Urinary bladder (tissue), 4 donors: ENCODE measurements around the gene ZFP64. TPM values are rescaled to one million over a fixed set of nuclear protein-coding genes. Genes with fewer than 3 reads are reported as not detected.

Experiments used
- DNase-seq: peaks from one replicate; pipeline ENCODE4 v3.0.0-alpha.2; 2015; ENCODE audit errors: extremely low spot score
- H3K27ac ChIP-seq: one replicate; pipeline ENCODE4 v1.5.1; 2013; ENCODE audit warnings: low read depth, mild to moderate bottlenecking, moderate library complexity
- H3K36me3 ChIP-seq: one replicate; pipeline ENCODE4 v1.6.1; 2013; ENCODE audit warnings: mild to moderate bottlenecking, moderate library complexity; ENCODE audit not compliant: insufficient read depth
- H3K4me1 ChIP-seq: one replicate; pipeline ENCODE4 v1.6.1; 2013; ENCODE audit warnings: mild to moderate bottlenecking, moderate library complexity; ENCODE audit not compliant: insufficient read depth
- H3K4me3 ChIP-seq: one replicate; pipeline ENCODE4 v1.5.1; 2013; ENCODE audit warnings: low read depth, low read length
- WGBS: extraction: QIAGEN DNeasy Blood & Tissue Kit; methylation state at CpG from one replicate; pipeline ENCODE4 v1.1.7; 2013; 5-methylcytosine and 5-hydroxymethylcytosine counted together
- polyA plus RNA-seq: library from polyadenylated mRNA; stranded (reverse); fragments of 200-250 nt; gene quantifications from one replicate; pipeline ENCODE4 v1.2.3, GENCODE V29; 2013
- total RNA-seq: library from RNA; depleted of rRNA; stranded (reverse); fragments of >200 nt; gene quantifications from one replicate; pipeline ENCODE4 v1.2.3, GENCODE V29; 2014
- donor health status: healthy with polysubstance abuse.
- donor health status: healthy.

ZFP64 gene
- total and polyA plus RNA-seq, 2 donors, result 10.1 to 18.1 TPM

- WGBS, result under 1% methylated on average over 61 of the region's 61 CpGs
- Histone ChIP-seq H3K27ac (peak overlapping the region; percentile 86), H3K4me1 (no peaks in the 10 kb centered on the region), H3K36me3 (no peaks in the 10 kb centered on the region), H3K4me3 (peak overlapping the region; percentile 90)
- no peak for DNase-seq
Observed at GRCh38 chr20:52191916-52192718, 538 bp upstream of the ZFP64 start.

GRCh38 chr20:52190437-52191131 is 995 bp downstream of the ZFP64 start:
- H3K4me3 ChIP-seq, result peak overlapping the region; percentile 90
- H3K27ac ChIP-seq, result peak overlapping the region; percentile 86
- WGBS, result 13% methylated on average over 15 of the region's 15 CpGs
- no peaks in the 10 kb centered on the region for H3K4me1 ChIP-seq
- DNase-seq, result peak; percentile 11
- no peaks in the 10 kb centered on the region for H3K36me3 ChIP-seq

GRCh38 chr20:52181766-52182165 is 9.8 kb downstream of the ZFP64 start:
- DNase-seq, result no peak
- Histone ChIP-seq H3K4me1 (no peaks in the 10 kb centered on the region), H3K4me3 (no peak overlapping the region), H3K36me3 (no peaks in the 10 kb centered on the region), H3K27ac (no peak overlapping the region)
- WGBS, result 92% methylated on average over 9 of the region's 9 CpGs

- 95% methylated on average over 5 of the region's 5 CpGs for WGBS
- no peaks in the 10 kb centered on the region for H3K36me3 ChIP-seq
Observed at GRCh38 chr20:52180180-52180840, 11.3 kb downstream of the ZFP64 start.

GRCh38 chr20:52179331-52180179 is 12.0 kb downstream of the ZFP64 start:
- 61% methylated on average over 4 of the region's 4 CpGs for WGBS
- no peaks in the 10 kb centered on the region for H3K4me1 ChIP-seq
- no peak overlapping the region for H3K4me3 ChIP-seq
- no peak overlapping the region for H3K27ac ChIP-seq
- no peak for DNase-seq
- H3K36me3 ChIP-seq, result no peaks in the 10 kb centered on the region

More at GRCh38 chr20:52180180-52180840, 11.3 kb downstream of the ZFP64 start:
- Histone ChIP-seq H3K4me1 (no peaks in the 10 kb centered on the region), H3K27ac (no peak overlapping the region), H3K4me3 (no peak overlapping the region)
- no peak for DNase-seq

GRCh38 chr20:52178691-52179090 is 12.9 kb downstream of the ZFP64 start:
- Histone ChIP-seq H3K4me1 (no peaks in the 10 kb centered on the region), H3K4me3 (no peak overlapping the region), H3K27ac (no peak overlapping the region), H3K36me3 (no peaks in the 10 kb centered on the region)
- DNase-seq, result no peak
- WGBS, result 77% methylated on average over 3 of the region's 3 CpGs

GRCh38 chr20:52175840-52176239 is 15.7 kb downstream of the ZFP64 start:
- Histone ChIP-seq H3K4me3 (no peak overlapping the region), H3K4me1 (no peaks in the 10 kb centered on the region), H3K36me3 (no peaks in the 10 kb centered on the region), H3K27ac (no peak overlapping the region)
- WGBS, result 96% methylated on average over 18 of the region's 18 CpGs
- no peak for DNase-seq

- no peak overlapping the region for H3K27ac ChIP-seq
- no peaks in the 10 kb centered on the region for H3K36me3 ChIP-seq
- H3K4me1 ChIP-seq, result no peaks in the 10 kb centered on the region
- WGBS, result 92% methylated on average over 9 of the region's 9 CpGs
- DNase-seq, result no peak
- H3K4me3 ChIP-seq, result no peak overlapping the region
Observed at GRCh38 chr20:52172392-52173047, 19.1 kb downstream of the ZFP64 start.

- H3K4me3 ChIP-seq, result no peak overlapping the region
- H3K36me3 ChIP-seq, result no peaks in the 10 kb centered on the region
- DNase-seq, result no peak
- H3K27ac ChIP-seq, result no peak overlapping the region
- no peaks in the 10 kb centered on the region for H3K4me1 ChIP-seq
- 96% methylated on average over 8 of the region's 8 CpGs for WGBS
Observed at GRCh38 chr20:52171025-52171424, 20.6 kb downstream of the ZFP64 start.

GRCh38 chr20:52168116-52168515 is 23.5 kb downstream of the ZFP64 start:
- no peaks in the 10 kb centered on the region for H3K4me1 ChIP-seq
- H3K27ac ChIP-seq, result no peak overlapping the region
- H3K36me3 ChIP-seq, result peaks cover 2% of the 10 kb centered on the region
- DNase-seq, result no peak
- H3K4me3 ChIP-seq, result no peak overlapping the region
- 98% methylated on average over 1 of the region's 1 CpG for WGBS

- WGBS, result 99% methylated on average over 4 of the region's 4 CpGs
- Histone ChIP-seq H3K4me3 (no peak overlapping the region), H3K27ac (no peak overlapping the region), H3K36me3 (peaks cover 2% of the 10 kb centered on the region), H3K4me1 (no peaks in the 10 kb centered on the region)
- no peak for DNase-seq
Observed at GRCh38 chr20:52167232-52167840, 24.2 kb downstream of the ZFP64 start.

GRCh38 chr20:52166150-52166549 is 25.4 kb downstream of the ZFP64 start:
- Histone ChIP-seq H3K4me3 (no peak overlapping the region), H3K36me3 (peaks cover 2% of the 10 kb centered on the region), H3K4me1 (no peaks in the 10 kb centered on the region), H3K27ac (no peak overlapping the region)
- no peak for DNase-seq
- WGBS, result 98% methylated on average over 1 of the region's 1 CpG
